SK-N-SH treated with all-trans-retinoic acid at 6 μM for 48 hours (cell line): ENCODE data around the gene SBNO1.
"Not testable (repeated sequence)": the region's sequence is repeated elsewhere in the genome, so short reads cannot be mapped to it uniquely, and the experiment has no call there.

Experiments used
- ATAC-seq: fragments of 200-7000 bp; cut with Tn5 transposase; 3 replicates; pipeline ENCODE4 v1.9.1; 2020; ENCODE audit warnings: mild to moderate bottlenecking, moderate library complexity
- ARNTL ChIP-seq: fragments of 450-650 bp; formaldehyde crosslinking; IDR thresholded peaks from 2 replicates; pipeline ENCODE4 v1.5.0; 2020; ENCODE audit warnings: low read depth, mild to moderate bottlenecking, moderate library complexity, borderline replicate concordance
- BACH2 ChIP-seq: fragments of 250-450 bp; sonication (Bioruptor Pico); IDR thresholded peaks from 2 replicates; pipeline ENCODE4 v1.9.0; 2021; ENCODE audit warnings: mild to moderate bottlenecking, borderline replicate concordance
- CSDC2 ChIP-seq: fragments of 250-450 bp; sonication (Bioruptor Pico); IDR thresholded peaks from 2 replicates; pipeline ENCODE4 v1.5.0; 2020; ENCODE audit warnings: mild to moderate bottlenecking, moderate library complexity
- ESRRG ChIP-seq: fragments of 250-450 bp; sonication (Bioruptor Pico); IDR thresholded peaks from 2 replicates; pipeline ENCODE4 v1.6.1; 2021; ENCODE audit warnings: mild to moderate bottlenecking
- GLIS3 ChIP-seq: fragments of 250-450 bp; sonication (Bioruptor Pico); IDR thresholded peaks from 2 replicates; pipeline ENCODE4 v1.5.0; 2020; ENCODE audit warnings: mild to moderate bottlenecking, moderate library complexity
- ISL1 ChIP-seq: fragments of 250-450 bp; sonication (Bioruptor Pico); IDR thresholded peaks from 2 replicates; pipeline ENCODE4 v2.1.2; 2022; ENCODE audit warnings: mild to moderate bottlenecking, moderate library complexity
- OSR1 ChIP-seq: fragments of 250-450 bp; sonication (Bioruptor Pico); IDR thresholded peaks from 2 replicates; pipeline ENCODE4 v1.8.0; 2022; ENCODE audit warnings: moderate library complexity, mild to moderate bottlenecking, inconsistent platforms
- PPARA ChIP-seq: fragments of 250-450 bp; sonication (Bioruptor Pico); IDR thresholded peaks from 2 replicates; pipeline ENCODE4 v1.5.0; 2020; ENCODE audit warnings: mild to moderate bottlenecking, borderline replicate concordance
- RARB ChIP-seq: fragments of 250-450 bp; sonication (Bioruptor Pico); IDR thresholded peaks from 2 replicates; pipeline ENCODE4 v1.8.0; 2021; ENCODE audit warnings: mild to moderate bottlenecking, moderate library complexity
- SNAI2 ChIP-seq: fragments of 250-450 bp; sonication (Bioruptor Pico); IDR thresholded peaks from 2 replicates; pipeline ENCODE4 v1.5.0; 2020; ENCODE audit warnings: mild to moderate bottlenecking, moderate library complexity
- TCF4 ChIP-seq: fragments of 250-450 bp; sonication (Bioruptor Pico); IDR thresholded peaks from 2 replicates; pipeline ENCODE4 v1.8.0; 2021; ENCODE audit warnings: mild to moderate bottlenecking, moderate library complexity, borderline replicate concordance
- TOX ChIP-seq: fragments of 250-450 bp; sonication (Bioruptor Pico); IDR thresholded peaks from 2 replicates; pipeline ENCODE4 v1.8.0; 2021; ENCODE audit warnings: mild to moderate bottlenecking, moderate library complexity, borderline replicate concordance
- ZC3H10 ChIP-seq: fragments of 250-450 bp; sonication (Bioruptor Pico); IDR thresholded peaks from 2 replicates; pipeline ENCODE4 v1.5.1; 2021; ENCODE audit warnings: mild to moderate bottlenecking, moderate library complexity
- ZFP3 ChIP-seq: fragments of 250-450 bp; sonication (Bioruptor Pico); IDR thresholded peaks from 2 replicates; pipeline ENCODE4 v1.5.0; 2020; ENCODE audit warnings: mild to moderate bottlenecking, moderate library complexity
- ZFP30 ChIP-seq: fragments of 450-650 bp; formaldehyde crosslinking; IDR thresholded peaks from 2 replicates; pipeline ENCODE4 v1.5.0; 2022; ENCODE audit warnings: mild to moderate bottlenecking, moderate library complexity
- ZNF565 ChIP-seq: fragments of 450-650 bp; formaldehyde crosslinking; conservative IDR thresholded peaks from 2 replicates; pipeline ENCODE4 v1.5.0; 2020; ENCODE audit warnings: low read depth, mild to moderate bottlenecking, moderate library complexity
- ZNF70 ChIP-seq: fragments of 450-650 bp; formaldehyde crosslinking; IDR thresholded peaks from 2 replicates; pipeline ENCODE4 v1.5.0; 2020; ENCODE audit warnings: mild to moderate bottlenecking, moderate library complexity
- ZNF8 ChIP-seq: fragments of 450-650 bp; formaldehyde crosslinking; IDR thresholded peaks from 2 replicates; pipeline ENCODE4 v1.5.0; 2020; ENCODE audit warnings: mild to moderate bottlenecking, moderate library complexity
- TF ChIP-seq, protein P1 (sequence below): fragments of 250-450 bp; sonication (Bioruptor Pico); IDR thresholded peaks from 2 replicates; pipeline ENCODE4 v1.5.1; 2021; ENCODE audit warnings: mild to moderate bottlenecking, moderate library complexity
- TF ChIP-seq, protein P2 (sequence below): fragments of 250-450 bp; sonication (Bioruptor Pico); IDR thresholded peaks from 2 replicates; pipeline ENCODE4 v1.5.1; 2020; ENCODE audit warnings: low read depth, mild to moderate bottlenecking, moderate library complexity
- TF ChIP-seq, protein P3 (sequence below): fragments of 250-450 bp; sonication (Bioruptor Pico); IDR thresholded peaks from 2 replicates; pipeline ENCODE4 v1.8.0; 2020; ENCODE audit warnings: mild to moderate bottlenecking, moderate library complexity, borderline replicate concordance
- TF ChIP-seq, protein P4 (sequence below): fragments of 250-450 bp; sonication (Bioruptor Pico); IDR thresholded peaks from 2 replicates; pipeline ENCODE4 v1.8.0; 2021; ENCODE audit warnings: low read depth, mild to moderate bottlenecking, moderate library complexity, borderline replicate concordance

SBNO1 gene

DNA sequence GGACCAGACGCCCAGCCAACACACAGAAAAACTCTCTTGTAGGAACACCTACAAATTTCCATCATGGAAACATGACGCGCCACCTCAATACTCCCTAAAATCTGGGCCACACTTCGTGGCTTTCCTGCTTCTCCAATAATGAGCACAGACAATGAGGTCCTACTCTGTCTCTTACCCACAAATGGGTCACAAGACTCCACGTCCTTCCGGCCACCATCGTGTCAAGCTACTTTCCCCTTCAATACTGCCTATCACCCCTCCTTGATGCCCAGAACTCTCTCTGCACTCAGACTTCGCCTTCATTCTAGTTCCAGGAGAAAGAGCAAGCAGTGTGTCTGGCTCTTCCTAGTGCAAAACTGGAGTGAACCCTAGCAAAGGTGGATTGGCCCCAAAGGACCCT is 28.1 kb downstream of the SBNO1 start:
- ATAC-seq, result no peak
- no peak for TF ChIP-seq TCF4 (CRISPR knock-in tag)
- TF ChIP-seq ESRRG (CRISPR knock-in tag), result no peak
- TF ChIP-seq TOX (CRISPR knock-in tag), result no peak
- no peak for TF ChIP-seq ARNTL
- no peak for TF ChIP-seq BACH2 (CRISPR knock-in tag)
- TF ChIP-seq ZC3H10 (CRISPR knock-in tag), result no peak
- no peak for TF ChIP-seq CSDC2 (CRISPR knock-in tag)
- no peak for TF ChIP-seq ZNF8
- TF ChIP-seq ZFP30, result no peak
- TF ChIP-seq, protein P1, sequence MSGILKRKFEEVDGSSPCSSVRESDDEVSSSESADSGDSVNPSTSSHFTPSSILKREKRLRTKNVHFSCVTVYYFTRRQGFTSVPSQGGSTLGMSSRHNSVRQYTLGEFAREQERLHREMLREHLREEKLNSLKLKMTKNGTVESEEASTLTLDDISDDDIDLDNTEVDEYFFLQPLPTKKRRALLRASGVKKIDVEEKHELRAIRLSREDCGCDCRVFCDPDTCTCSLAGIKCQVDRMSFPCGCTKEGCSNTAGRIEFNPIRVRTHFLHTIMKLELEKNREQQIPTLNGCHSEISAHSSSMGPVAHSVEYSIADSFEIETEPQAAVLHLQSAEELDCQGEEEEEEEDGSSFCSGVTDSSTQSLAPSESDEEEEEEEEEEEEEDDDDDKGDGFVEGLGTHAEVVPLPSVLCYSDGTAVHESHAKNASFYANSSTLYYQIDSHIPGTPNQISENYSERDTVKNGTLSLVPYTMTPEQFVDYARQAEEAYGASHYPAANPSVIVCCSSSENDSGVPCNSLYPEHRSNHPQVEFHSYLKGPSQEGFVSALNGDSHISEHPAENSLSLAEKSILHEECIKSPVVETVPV, result no peak
- TF ChIP-seq, protein P2, sequence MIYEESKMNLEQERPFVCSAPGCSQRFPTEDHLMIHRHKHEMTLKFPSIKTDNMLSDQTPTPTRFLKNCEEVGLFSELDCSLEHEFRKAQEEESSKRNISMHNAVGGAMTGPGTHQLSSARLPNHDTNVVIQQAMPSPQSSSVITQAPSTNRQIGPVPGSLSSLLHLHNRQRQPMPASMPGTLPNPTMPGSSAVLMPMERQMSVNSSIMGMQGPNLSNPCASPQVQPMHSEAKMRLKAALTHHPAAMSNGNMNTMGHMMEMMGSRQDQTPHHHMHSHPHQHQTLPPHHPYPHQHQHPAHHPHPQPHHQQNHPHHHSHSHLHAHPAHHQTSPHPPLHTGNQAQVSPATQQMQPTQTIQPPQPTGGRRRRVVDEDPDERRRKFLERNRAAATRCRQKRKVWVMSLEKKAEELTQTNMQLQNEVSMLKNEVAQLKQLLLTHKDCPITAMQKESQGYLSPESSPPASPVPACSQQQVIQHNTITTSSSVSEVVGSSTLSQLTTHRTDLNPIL (CRISPR knock-in tag), result no peak
- no peak for TF ChIP-seq ZNF70 (CRISPR knock-in tag)
- no peak for TF ChIP-seq GLIS3
- TF ChIP-seq ZFP3, result no peak
- TF ChIP-seq ZNF565 (CRISPR knock-in tag), result no peak
- TF ChIP-seq SNAI2, result no peak
- TF ChIP-seq, protein P3, sequence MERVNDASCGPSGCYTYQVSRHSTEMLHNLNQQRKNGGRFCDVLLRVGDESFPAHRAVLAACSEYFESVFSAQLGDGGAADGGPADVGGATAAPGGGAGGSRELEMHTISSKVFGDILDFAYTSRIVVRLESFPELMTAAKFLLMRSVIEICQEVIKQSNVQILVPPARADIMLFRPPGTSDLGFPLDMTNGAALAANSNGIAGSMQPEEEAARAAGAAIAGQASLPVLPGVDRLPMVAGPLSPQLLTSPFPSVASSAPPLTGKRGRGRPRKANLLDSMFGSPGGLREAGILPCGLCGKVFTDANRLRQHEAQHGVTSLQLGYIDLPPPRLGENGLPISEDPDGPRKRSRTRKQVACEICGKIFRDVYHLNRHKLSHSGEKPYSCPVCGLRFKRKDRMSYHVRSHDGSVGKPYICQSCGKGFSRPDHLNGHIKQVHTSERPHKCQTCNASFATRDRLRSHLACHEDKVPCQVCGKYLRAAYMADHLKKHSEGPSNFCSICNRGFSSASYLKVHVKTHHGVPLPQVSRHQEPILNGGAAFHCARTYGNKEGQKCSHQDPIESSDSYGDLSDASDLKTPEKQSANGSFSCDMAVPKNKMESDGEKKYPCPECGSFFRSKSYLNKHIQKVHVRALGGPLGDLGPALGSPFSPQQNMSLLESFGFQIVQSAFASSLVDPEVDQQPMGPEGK (CRISPR knock-in tag), result no peak
- TF ChIP-seq ISL1, result no peak
- TF ChIP-seq, protein P4, sequence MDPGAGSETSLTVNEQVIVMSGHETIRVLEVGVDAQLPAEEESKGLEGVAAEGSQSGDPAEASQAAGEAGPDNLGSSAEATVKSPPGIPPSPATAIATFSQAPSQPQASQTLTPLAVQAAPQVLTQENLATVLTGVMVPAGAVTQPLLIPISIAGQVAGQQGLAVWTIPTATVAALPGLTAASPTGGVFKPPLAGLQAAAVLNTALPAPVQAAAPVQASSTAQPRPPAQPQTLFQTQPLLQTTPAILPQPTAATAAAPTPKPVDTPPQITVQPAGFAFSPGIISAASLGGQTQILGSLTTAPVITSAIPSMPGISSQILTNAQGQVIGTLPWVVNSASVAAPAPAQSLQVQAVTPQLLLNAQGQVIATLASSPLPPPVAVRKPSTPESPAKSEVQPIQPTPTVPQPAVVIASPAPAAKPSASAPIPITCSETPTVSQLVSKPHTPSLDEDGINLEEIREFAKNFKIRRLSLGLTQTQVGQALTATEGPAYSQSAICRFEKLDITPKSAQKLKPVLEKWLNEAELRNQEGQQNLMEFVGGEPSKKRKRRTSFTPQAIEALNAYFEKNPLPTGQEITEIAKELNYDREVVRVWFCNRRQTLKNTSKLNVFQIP (CRISPR knock-in tag), result no peak

DNA sequence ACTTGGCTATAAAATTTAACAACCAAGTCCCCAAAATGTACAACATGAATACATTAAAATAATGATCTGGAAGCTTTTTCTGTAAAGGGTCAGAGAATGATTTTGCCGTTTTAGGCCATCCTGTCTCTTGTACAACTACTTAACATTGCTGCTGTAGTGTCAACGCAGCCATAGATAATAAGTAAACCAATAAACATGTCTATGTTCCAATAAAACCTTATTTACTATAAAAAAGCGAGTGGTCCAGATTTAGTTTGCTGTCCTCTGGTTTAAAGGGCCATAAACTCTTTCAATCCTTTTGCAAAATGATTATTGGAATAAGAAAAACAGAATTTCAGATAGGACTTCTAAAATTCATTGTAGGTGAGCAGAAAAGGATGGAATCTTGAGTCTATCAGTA is 29.2 kb downstream of the SBNO1 start:
- ATAC-seq, result no peak
- TF ChIP-seq TCF4 (CRISPR knock-in tag) (no peak), ARNTL (no peak)

DNA sequence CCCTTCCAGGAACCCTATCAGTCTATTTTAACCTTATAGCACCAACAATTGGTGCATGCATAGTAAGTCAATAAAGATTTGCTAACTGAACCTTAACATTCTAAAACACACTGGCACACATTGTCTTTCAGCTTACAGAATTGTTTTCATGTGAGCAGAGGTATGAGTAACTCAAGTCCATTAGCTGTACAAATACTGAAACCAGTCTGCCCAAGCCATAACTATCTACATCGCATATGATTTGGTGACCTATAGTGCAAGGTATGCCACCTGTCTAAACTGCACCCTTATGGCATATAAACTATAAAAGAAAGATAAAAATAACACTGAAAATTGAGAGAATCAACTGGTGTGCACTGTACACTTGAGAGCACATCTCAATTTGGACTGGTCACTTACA is 34.8 kb downstream of the SBNO1 start:
- TF ChIP-seq SNAI2, result no peak
- TF ChIP-seq OSR1, result no peak
- no peak for TF ChIP-seq RARB
- no peak for TF ChIP-seq ZNF8
- TF ChIP-seq TOX (CRISPR knock-in tag), result no peak
- no peak for TF ChIP-seq ZNF70 (CRISPR knock-in tag)
- ATAC-seq, result no peak

DNA sequence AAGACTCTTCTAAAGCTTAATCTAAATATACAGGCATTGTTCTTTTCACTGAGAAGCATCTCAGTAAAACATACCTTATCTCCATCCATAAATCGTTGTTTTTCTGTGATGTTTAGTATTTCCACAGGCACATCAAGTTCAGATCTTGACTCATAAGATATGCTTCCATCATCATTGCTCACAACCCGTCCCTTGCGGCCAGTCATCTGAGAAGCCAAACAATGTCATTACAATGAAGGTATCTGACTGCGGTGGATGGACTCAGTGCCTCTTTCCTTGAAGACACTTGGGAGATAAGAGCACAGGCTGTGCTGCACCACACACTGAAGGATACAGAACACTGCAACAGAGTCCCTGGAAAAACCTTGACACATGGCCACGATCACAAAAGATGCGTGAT is 44.8 kb downstream of the SBNO1 start:
- ATAC-seq, result no peak
- TF ChIP-seq ZC3H10 (CRISPR knock-in tag), result no peak
- TF ChIP-seq PPARA (CRISPR knock-in tag), result no peak
- TF ChIP-seq ARNTL, result no peak
- TF ChIP-seq ZNF565 (CRISPR knock-in tag), result no peak

DNA sequence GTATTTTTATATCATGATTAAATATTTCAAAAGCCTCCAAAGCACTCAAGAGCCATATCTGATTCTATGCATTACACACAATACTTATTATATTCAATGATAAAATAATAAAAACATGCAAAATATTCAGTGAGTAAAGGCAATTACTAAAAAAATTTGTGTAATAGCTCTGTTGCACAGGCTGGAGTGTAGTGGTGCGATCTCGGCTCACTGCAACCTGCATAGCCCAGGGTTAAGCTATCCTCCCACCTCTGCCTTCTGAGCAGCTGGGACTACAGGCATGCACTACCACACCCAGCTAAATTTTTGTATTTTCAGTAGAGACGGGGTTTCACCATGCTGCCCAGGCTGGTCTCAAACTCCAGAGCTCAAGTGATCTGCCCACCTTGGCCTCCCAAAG is 45.4 kb downstream of the SBNO1 start:
- no peak for ATAC-seq
- TF ChIP-seq SNAI2 (no peak), PPARA (CRISPR knock-in tag) (no peak), OSR1 (no peak), BACH2 (CRISPR knock-in tag) (no peak), ZNF70 (CRISPR knock-in tag) (no peak), ISL1 (no peak), ZFP30 (no peak), ZNF8 (no peak), TCF4 (CRISPR knock-in tag) (no peak), CSDC2 (CRISPR knock-in tag) (no peak), ZNF565 (CRISPR knock-in tag) (no peak), TOX (CRISPR knock-in tag) (no peak), ARNTL (no peak), RARB (no peak), ZC3H10 (CRISPR knock-in tag) (no peak)
- TF ChIP-seq, protein P1, result no peak
- TF ChIP-seq, protein P4 (CRISPR knock-in tag), result no peak

DNA sequence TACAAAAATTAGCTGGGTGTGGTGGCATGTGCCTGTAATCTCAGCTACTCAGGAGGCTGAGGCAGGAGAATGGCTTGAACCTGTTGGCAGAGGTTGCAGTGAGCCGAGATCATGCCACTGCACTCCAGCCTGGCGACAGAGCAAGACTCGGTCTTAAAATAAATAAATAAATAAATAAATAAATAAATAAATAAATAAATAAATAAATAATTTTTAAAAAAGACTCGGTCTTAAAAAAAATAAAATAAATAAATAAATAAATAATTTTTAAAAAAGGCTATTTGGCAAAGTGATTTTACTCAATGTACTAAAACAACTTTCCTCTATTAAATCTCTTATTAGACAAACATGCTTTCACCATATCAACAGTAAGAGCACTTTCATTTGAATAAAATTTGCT is 51.6 kb downstream of the SBNO1 start:
- ATAC-seq, result not testable (repeated sequence)
